ENCODE data around the gene SLC41A3. TPM values are rescaled to one million over a fixed set of nuclear protein-coding genes. Genes with fewer than 3 reads are reported as not detected.

SLC41A3 gene
- polyA plus RNA-seq, 2 of the 4 experiments (the other 2 are of a cell fraction), result 18.9 to 24.2 TPM

GRCh38 chr3:126133606-126134005 lies 49.7 kb upstream of the SLC41A3 start:
- Histone ChIP-seq H3K4me1 (no peaks in the 10 kb centered on the region), H3K9me3 (no peaks in the 10 kb centered on the region), H3K27ac (no peak overlapping the region), H3K4me3 (no peak overlapping the region), H3K4me2 (no peak overlapping the region)
- TF ChIP-seq EP300 (IDR thresholded peaks at IDR 0.05) (no peak), NFE2L2 (conservative IDR thresholded peaks at IDR 0.05; ENCODE audit: low read length) (no peak), CHD4 (IDR thresholded peaks at IDR 0.05; ENCODE audit: borderline replicate concordance) (no peak), CHD2 (IDR thresholded peaks at IDR 0.05; ENCODE audit: low read length, partially characterized antibody) (no peak), SREBF2 (IDR thresholded peaks at IDR 0.05) (no peak), JUN (IDR thresholded peaks at IDR 0.05) (no peak)
- DNase-seq (ENCODE audit: low read depth in 1 of 2, low spot score in 1 of 2) (no peak), ATAC-seq (no peak), FAIRE-seq (no peak)
- ChIA-PET POLR2A (interaction anchor here (1.5 kb wide), 1 partner anchor 80 kb away, joined by 3 read pairs; no protein-coding TSS in a partner anchor), CTCF (interaction anchor here (0.5 to 6.8 kb wide), 43 partner anchors 11 to 320 kb away, joined by 3 to 110 read pairs (median 5); partner anchors contain the start of gene CFAP100)
- 46% methylated on average over 6 of the region's 6 CpGs for WGBS (ENCODE audit: missing lambda C conversion rate)

- DNase-seq (ENCODE audit: low read depth in 1 of 2, low spot score in 1 of 2), result peak; percentile 9 to 13
- WGBS (ENCODE audit: missing lambda C conversion rate), result 29% methylated on average over 13 of the region's 14 CpGs
- ATAC-seq, result peak; percentile 35 to 69; a peak in 3 of 6 replicates
- TF ChIP-seq NR3C1 (IDR thresholded peaks at IDR 0.05) (no peak), FOSB (CRISPR knock-in tag; IDR thresholded peaks at IDR 0.05) (no peak), CTCF (IDR thresholded peaks at IDR 0.05) (peak; percentile 27), TP53 (CRISPR knock-in tag; IDR thresholded peaks at IDR 0.05) (no peak), RAD21 (conservative IDR thresholded peaks at IDR 0.05 in 1 of 2, IDR thresholded peaks at IDR 0.05 in 1 of 2) (0 out of 5 replicates have a peak, but pooled peaks of 1 of the 2 experiments have one; percentile 15), ZFP36 (IDR thresholded peaks at IDR 0.05; ENCODE audit: borderline replicate concordance, partially characterized antibody) (no peak), SMC3 (IDR thresholded peaks at IDR 0.05) (0 out of 3 replicates have a peak, but pooled peaks have one; percentile 30)
- Histone ChIP-seq H3K9me3 (no peaks in the 10 kb centered on the region), H3K4me3 (no peak overlapping the region), H3K27ac (no peak overlapping the region), H3K4me1 (no peaks in the 10 kb centered on the region), H3K4me2 (no peak overlapping the region)
- no peak for FAIRE-seq
- ChIA-PET POLR2A (no interaction called here), CTCF (interaction anchor here (0.9 to 6.8 kb wide), 28 partner anchors 11 to 297 kb away, joined by 3 to 110 read pairs (median 5); partner anchors contain the start of gene CFAP100)
These were observed 49.0 kb upstream of the SLC41A3 start for GRCh38 chr3:126132751-126133511.

GRCh38 chr3:126131881-126132750 lies 48.2 kb upstream of the SLC41A3 start:
- Histone ChIP-seq H3K27ac (no peak overlapping the region), H3K4me1 (no peaks in the 10 kb centered on the region), H3K4me2 (no peak overlapping the region), H3K9me3 (no peaks in the 10 kb centered on the region), H3K4me3 (no peak overlapping the region)
- CTCF ChIA-PET, result interaction anchor here (0.6 to 6.8 kb wide), 14 partner anchors 10 to 260 kb away, joined by 3 to 110 read pairs (median 5); partner anchors contain the start of gene CFAP100
- FAIRE-seq (no peak), DNase-seq (ENCODE audit: low read depth in 1 of 2, low spot score in 1 of 2) (no peak), ATAC-seq (no peak)
- WGBS (ENCODE audit: missing lambda C conversion rate), result 67% methylated on average over 10 of the region's 16 CpGs
- POLR2A ChIA-PET, result no interaction called here
- TF ChIP-seq BHLHE40 (IDR thresholded peaks at IDR 0.05; ENCODE audit: low read depth, low read length) (no peak), SMC3 (IDR thresholded peaks at IDR 0.05) (no peak), ZC3H11A (IDR thresholded peaks at IDR 0.05) (no peak)
